Stimulated activated naive CD8-positive, alpha-beta T cell treated with anti-CD3 and anti-CD28 coated beads, Interleukin-15, Interleukin-2, amounts not matched to agents 100 U/mL and 50 U/mL, for 24 hours (primary cell): ENCODE results near the gene P2RY8.
A peak's percentile ranks its signal among the peaks of the same experiment; 100 is the strongest.
"Not testable (repeated sequence)": the region's sequence is repeated elsewhere in the genome, so short reads cannot be mapped to it uniquely, and the experiment has no call there.

Source experiments
- ATAC-seq: fragments of 150-1000 bp; cut with Tn5 transposase; one replicate; pipeline ENCODE4 v1.10.0; 2021
- DNase-seq: peaks from one replicate; pipeline ENCODE4 v3.0.0; 2021

The P2RY8 gene

DNA sequence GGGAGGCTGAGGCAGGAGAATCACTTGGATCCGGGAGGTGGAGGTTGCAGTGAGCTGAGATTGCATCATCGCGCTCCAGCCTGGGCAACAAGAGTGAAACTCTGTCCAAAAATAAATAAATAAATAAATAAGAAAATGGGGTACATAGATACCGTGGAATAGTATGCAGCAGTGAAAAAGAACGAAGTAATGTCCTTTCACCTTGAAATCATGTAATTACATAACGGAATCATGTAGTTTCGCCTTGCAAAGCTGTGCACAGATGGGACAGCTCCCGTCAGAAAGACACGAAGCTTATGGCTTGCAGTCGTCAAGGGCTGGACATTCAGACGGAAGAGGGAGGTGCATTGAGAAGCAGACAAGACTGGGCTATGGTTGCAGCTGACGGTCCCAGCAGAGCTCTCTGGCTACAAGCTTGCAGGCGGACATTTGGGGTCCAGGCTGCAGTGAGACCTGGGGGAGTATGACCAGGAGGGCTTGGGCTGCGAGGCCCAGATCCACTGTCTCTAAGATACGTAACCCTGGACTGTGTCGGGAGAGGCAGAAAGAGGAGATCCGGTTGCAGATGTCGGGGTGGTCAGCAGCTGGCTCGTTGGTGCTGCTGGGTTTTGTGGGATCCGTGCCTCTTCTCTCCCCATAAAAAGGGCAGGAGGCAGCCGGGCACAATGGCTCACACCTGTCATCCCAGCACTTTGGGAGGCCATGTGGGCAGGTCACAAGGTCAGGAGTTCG, 6.2 kb upstream of the P2RY8 start:
- no peak for ATAC-seq
- DNase-seq, result no peak

DNA sequence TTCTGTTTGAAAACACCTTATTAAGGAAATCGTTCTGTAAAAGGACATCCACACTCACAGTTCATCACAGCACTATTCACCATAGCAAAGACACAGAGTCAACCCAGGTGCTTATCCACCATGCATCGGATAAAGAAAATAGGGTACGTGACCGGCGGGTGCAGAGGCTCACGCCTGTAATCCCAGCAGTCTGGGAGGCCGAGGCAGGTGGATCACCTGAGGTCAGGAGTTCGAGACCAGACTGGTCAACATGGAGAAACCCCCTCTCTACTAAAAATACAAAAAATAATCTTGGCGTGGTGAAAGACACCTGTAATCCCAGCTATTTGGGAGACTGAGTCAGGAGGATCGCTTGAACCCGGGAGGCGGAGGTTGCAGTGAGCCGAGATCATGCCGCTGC, 2.2 kb upstream of the P2RY8 start:
- not testable (repeated sequence) for DNase-seq, ATAC-seq

GRCh38 chrX:1537716-1538090, 718 bp upstream of the P2RY8 start:
- DNase-seq, ATAC-seq: not testable (repeated sequence)

GRCh38 chrX:1536712-1537030, 314 bp downstream of the P2RY8 start:
- ATAC-seq (peak; percentile 40), DNase-seq (no peak)

GRCh38 chrX:1535241-1536041, 1.5 kb downstream of the P2RY8 start:
- DNase-seq (peak; percentile 56), ATAC-seq (peak; percentile 4)

DNA sequence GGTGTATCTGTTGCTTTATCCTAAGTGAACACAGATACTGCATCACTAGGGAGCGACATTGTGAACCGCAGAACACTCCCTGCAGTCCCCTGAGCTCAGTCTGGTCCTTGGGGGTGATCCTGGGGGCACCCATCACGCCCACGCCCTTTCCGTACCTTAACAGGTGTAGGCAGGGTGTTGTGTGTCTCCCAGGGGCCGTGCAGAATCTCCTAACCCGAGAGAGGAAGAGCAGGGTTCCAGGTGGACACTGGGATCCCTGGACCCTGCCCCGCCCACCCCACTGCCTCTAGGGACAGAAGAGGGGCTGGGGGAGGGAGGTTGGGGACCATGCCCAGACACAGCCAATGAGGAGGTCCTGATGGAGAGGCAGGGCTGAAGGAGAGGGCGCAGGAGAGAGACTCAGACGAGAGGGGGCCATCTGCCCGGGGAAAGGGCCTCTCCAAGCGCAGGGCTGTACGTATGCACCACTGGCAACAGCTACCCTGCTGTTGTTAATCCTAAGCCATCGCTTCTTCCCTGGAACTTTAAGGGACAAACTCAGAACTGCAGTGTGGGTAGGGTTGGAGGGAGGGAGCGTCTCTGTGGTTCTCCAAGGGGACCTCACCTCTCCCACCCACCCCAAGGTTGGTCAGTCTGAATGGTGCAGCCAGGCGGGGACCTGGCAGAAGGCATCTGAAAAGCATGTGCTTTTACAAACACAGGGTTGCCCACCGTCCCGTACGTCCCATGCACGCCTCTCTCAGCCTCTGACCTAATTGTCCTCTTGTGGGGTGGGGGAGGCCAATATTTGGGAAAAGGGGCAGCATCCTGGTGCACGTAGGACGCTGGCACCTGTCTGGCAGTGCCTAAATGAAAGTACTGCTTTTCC, 2.5 kb downstream of the P2RY8 start:
- DNase-seq (peak; percentile 51), ATAC-seq (peak; percentile 37)

GRCh38 chrX:1533058-1533457, 3.9 kb downstream of the P2RY8 start:
- ATAC-seq, result no peak
- DNase-seq, result no peak

DNA sequence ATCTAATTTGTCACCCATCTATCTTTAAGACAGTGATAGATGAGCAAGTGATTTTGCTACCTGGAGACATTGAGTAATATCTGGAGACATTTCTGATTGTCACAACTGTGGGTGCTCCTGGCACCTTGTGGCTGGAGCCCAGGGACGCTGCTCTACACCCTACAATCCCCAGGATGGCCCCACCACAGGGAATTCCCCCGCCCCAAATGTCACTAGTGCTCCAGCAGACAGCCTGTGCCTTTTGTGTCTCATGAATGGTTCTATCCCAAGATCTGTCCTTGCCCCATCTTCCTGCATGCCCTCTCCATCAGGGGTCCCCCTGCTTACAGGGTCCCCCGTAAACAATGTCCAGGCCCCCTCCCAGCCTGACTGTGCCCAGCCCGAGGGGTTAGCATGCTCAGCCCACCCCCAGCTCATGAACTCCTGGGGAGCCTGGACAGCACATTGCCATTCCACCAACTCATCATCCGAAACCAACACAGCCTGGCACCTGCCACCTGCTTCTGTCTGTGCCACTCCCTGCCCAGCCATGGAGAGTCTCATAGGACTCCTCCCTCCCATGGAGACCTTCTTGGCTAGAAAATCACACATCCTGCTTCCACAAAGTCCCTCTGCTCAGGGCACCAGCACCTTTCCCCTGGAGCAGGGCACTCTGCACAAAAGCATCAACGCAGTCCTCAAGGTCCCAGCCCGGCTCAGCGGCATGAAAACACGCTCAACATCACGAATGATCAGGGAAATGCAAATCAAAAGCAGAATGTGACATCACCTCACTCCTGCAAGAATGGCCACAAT, 5.7 kb downstream of the P2RY8 start:
- no peak for ATAC-seq
- DNase-seq, result peak; percentile 64

DNA sequence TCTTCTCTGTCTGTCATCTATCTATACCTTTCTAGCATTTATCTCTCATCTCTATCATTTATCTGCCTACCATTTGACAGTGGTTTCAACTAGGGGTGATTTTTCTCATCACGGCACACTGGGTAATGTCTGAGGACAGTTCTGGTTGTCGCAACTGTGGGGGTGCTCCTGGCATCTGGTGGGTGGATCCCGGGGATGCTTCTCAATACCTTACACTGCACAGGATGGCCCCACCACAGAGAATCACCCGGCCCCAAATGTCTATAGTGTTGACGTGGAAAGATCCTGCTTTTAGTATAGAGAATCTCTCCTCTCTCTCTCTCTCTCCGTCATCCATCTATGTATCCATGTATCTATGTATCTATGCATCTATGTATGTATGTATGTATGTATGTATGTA, 7.2 kb downstream of the P2RY8 start:
- ATAC-seq (no peak), DNase-seq (no peak)

DNA sequence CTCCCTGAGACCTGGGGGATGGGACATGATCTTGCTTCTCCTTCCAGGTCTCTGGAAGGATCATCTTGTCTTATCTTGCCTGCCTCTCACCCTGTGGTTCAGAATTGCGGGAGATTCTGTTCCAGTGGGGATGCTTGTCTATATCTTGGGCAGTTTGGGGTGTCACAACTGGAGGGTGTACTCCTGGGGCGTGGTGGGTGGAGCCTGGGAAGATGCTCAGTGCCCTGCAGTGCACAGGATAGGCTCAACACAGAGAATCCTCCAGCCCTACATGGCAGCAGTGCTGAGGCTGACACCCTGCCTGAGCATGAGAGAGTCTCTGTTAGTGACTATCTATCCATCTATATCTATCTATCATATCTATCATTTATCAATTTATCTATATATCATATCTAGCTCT, 7.7 kb downstream of the P2RY8 start:
- peak; percentile 37 for ATAC-seq
- DNase-seq, result no peak

DNA sequence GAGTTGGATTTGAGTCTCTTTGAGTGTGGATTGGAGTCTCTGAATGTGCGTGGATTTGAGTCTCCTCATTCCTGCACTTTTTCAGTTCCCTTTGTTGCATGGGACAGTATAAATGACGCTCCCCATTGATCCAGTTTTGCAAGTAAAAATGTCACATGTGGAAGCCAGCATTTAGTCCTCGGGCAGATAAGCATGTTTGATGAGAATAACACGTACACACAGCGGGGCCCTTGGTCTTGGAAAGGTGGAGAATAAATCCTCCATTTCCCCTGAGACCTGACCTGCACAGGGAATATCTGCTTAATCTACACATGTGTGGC, 8.1 kb downstream of the P2RY8 start:
- DNase-seq (no peak), ATAC-seq (no peak)

- no peak for DNase-seq
- peak; percentile 74 for ATAC-seq
Observed at GRCh38 chrX:1528186-1528883, 8.7 kb downstream of the P2RY8 start.

- no peak for ATAC-seq
- DNase-seq, result no peak
Observed at GRCh38 chrX:1527457-1527856, 9.5 kb downstream of the P2RY8 start.

DNA sequence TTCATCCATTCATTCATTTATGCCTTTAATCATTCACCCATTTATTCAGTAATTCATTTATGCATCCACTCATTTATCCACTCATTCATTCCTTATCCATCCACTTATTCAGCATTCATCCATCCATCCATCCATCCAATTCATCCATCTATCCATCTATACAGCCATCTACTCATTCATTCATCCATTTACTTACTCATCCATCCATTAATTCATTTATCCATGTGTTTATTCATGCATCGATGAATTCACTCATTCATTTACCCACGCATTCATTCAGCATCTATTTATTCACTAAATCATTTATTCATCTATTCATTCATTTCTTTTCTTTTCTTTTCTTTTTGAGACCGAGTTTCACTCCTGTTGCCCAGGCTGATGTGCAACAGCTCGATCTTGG, 10.4 kb downstream of the P2RY8 start:
- ATAC-seq (no peak), DNase-seq (no peak)

- ATAC-seq, result no peak
- DNase-seq, result no peak
Observed at GRCh38 chrX:1525583-1526355, 11.2 kb downstream of the P2RY8 start.

DNA sequence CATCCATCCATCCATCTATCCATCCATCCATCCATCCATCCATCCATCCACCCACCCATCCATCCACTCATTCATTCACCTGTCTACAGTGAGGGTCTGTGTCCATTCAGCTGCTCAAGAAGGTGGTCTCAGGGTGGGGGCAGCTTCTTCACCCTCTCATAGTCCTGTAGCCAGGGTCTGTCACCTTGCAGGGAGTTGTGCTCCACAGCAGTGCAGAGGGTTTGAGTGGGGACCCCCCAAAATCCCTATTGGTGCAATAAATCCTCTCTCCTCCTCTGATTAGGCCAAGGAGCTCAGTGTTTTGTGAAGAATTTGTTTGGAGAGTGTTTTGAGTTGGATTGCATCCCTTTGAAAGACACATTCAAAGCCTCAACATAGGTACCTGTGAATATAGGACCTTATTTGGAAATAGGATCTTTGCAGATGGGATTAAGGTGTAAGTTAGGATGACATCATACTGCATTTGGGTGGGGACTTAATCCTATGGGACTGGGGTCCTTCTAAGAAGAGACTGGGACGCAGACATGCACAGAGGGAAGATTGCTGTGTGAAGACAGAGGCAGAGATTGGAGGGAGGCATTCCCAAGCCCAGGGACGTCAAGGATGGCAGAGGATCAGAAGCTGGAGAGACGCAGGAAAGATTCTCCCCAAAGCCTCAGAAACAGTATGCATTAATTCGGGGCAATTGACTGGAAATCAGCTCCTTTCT, 12.0 kb downstream of the P2RY8 start:
- no peak for ATAC-seq

DNA sequence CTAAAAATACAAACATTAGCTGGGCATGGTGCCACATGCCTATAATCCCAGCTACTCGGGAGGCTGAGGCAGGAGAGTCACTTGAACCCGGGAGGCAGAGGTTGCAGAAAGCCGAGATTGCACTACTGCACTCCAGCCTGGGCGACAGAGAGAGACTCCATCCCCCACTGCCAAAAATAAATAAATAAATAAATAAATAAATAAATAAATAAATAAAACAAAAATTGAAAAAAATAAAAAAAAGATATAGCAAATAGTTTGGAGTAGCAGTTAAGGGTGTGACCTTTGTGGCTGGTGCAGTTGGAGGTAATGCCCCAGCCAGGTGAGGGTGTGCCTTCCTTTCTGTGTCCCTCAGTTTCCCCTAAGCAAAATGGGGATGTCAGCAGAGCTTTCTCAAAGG, 14.1 kb downstream of the P2RY8 start:
- DNase-seq, ATAC-seq: not testable (repeated sequence)

More for the DNA sequence above, 12.0 kb downstream of the P2RY8 start:
- no peak for DNase-seq

GRCh38 chrX:1521459-1521956, 15.5 kb downstream of the P2RY8 start:
- peak; percentile 90 for ATAC-seq

DNA sequence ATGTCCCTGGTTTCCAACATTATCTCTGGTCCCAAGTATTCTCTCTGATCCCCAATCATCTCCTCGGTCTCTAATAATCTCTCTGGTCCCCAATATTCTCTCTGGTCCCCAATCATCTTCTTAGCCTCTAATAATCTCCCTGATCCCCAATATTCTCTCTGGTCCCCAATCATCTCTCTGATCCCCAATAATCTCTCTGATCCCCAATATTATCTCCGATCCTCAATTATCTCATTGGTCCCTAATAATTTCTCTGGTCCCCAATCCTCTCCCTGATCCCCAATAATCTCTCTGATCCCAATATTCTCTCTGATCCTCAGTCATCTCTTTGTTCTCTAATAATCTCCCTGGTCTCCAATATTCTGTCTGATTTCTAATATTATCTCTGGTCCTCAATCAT, 16.6 kb downstream of the P2RY8 start:
- DNase-seq (no peak), ATAC-seq (no peak)

More at GRCh38 chrX:1521459-1521956, 15.5 kb downstream of the P2RY8 start:
- DNase-seq, result peak; percentile 72

- ATAC-seq (no peak), DNase-seq (no peak)
Observed at GRCh38 chrX:1519022-1519497, 17.9 kb downstream of the P2RY8 start.
